Non-pigmented ciliary epithelial cell (primary cell): Measurements from ENCODE around the gene FAM107B.
A peak's percentile ranks its signal among the peaks of the same experiment; 100 is the strongest.
"Not testable (repeated sequence)": the region's sequence is repeated elsewhere in the genome, so short reads cannot be mapped to it uniquely, and the experiment has no call there.

Experiments
- DNase-seq: peaks from one replicate; pipeline ENCODE4 v3.0.0-alpha.2; 2010; ENCODE audit warnings: low read depth

FAM107B gene

DNA sequence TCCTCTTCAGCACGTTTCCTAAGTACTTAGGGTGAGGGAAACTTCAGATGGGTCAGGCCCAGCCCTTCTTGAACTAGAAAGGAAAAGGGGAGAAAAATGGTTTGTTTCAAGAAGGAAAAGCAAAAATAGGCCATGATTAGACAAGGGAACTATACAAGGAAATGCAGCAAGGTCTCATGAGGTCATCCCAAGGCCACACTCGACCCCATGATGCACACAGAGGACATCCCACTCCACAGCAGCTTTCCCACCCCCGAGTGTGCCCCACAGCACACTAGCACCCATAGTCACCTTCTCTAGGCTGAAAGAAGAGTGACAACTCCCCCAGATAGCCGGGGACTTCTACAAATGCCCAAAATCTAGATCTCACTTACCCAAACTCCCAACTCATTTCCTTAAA lies 173.4 kb downstream of the FAM107B start:
- DNase-seq, result no peak

DNA sequence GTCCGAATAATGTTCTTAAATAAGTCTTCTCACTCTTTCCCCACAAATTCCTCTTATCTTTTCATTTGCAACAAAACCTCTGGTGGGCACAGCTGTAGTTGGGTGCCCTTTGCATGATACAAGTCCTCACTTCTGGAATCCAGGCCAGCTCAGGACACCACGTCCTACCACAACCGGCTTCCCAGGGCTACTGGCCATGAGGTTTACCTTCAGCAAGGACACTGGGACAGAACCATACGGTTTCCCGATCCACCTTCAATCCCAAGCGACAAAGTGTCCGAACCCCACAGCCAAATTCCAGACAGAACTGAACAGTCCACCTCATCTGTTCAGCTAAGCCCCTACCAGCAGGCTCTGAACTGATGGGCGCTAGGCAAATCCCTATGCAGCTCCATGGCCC lies 174.6 kb downstream of the FAM107B start:
- no peak for DNase-seq

DNA sequence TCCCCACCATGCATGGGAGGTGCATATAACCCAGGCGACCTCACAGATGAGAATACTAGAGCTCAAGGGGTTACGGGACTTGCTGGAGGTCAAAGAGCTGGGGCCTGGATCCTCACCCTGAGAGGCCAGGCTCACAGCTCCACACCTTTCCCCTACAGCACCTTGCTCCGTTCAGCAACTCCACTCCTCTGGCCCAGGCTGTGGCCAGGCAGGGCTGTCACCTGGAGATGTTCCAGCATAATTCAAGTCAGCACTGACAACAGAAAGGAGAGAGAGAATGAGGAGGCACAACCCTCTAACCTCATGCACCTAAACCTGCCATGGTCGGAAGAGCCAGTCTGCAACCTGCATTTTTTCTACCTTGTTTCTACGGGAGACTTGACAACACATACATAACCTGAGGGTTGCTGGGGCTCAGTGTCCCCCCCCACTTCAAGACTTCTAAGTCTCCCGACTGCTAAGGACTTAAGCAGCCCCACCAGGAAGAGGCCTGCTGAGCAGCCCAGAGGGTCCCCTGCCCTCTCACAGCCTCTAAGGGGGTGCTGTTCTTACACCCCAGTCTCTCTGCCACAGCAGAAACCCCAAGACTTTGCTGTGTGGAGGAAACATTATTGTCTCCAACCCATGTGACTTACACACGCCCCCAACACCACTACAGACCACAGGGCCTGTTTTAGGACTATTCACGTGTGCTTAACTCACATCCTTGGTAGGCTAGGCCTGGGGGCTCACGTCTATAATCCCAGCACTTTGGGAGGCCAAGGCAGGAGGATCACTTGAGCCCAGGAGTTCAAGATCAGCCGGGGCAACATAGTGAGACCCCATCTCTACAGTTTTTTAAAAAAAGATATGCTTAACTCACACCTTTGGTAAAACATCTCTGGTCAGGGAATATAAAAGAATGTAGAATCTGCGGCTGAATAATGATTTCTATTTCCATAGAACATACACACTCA lies 175.6 kb downstream of the FAM107B start:
- DNase-seq, result no peak

DNA sequence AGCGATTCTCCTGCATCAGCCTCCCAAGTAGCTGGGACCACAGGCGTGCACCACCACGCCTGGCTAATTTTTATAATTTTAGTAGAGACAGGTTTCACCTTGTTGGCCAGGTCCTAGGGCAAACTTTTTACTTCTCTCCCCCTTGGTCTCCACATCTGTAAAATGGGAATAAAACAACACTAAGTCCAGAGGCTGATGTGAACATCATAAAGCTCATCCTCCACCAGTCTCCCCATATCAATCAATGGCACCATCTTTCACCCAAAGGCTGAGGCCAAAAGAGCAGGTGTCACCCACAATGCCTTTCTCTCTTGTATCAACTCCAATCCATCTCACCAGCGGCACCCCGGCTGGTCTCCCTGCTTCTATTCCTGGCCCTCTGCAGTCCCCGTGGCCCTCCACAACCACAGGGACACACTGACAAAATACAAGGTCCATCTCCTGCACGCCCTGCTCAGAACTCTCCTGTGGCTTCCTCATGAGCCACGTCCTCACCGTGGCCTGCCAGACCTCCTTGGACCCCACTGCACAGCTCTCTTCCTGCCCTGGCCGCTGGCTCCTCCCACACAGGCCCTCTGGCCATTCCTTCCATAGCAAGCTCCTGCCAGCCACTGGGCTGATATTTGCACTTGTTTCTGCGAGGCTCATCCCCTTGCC lies 179.0 kb downstream of the FAM107B start:
- no peak for DNase-seq

DNA sequence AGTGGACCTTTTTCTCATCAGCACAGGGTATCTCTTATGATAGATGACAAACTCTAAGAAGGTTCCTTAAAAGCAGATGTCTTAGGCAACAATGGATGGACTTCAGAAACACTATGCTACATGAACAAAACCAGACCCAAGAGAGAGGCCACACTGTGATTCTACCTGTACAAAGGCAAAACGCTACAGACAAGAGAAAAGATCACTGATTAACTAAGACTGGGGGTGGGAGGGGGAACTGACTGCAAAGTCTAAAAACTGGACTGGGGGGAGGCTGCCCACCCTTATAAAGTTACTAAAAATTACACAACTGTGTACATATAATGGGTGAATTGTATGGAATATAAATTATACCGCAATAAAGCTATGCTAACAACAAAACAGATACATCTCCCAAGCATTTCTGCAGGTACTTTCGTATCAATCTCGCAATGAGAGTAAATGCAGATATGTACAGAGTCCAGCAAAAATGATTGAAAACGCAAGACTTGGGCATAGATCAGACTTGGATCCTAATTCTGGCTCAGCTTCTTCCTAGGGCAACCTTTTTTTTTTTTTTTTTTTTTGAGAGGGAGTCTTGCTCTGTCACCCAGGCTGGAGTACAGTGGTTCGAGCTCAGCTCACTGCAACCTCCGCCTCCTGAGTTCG lies 179.7 kb downstream of the FAM107B start:
- no peak for DNase-seq

DNA sequence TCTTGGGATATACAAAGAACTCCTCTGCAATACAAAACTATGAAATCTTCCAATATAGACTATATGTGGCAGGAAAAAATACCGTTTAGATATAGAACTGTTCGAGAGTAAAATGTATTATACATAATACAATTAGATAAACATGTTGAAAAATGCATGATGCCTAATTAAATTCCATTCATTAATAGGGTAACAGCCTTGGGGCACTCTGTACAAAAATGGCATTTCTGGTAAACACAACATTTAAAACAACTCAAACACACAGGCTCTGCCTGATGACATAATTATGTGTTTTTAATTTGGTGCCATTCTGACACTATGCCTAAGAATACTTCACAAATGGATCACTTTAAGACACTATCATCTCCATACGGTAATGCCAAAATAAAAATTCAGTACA lies 180.9 kb downstream of the FAM107B start:
- no peak for DNase-seq

DNA sequence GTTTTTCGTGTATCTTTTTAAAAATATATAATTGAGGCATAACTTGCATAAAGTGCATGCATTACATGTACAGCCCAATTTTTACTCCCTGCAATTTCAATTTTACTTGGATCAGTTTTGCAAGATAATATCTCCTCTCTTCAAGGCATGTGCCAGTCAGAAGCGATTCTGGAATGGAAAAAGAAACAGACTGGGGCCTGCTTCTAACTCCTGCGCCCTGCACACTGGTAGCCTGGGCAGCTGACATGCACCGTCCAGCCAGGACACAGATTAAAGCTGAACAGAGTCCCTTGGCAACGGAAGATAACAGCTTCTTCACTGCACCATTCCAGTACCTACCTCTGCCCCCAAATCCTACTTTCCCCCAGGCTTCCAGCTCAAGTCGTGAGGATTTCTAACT lies 182.1 kb downstream of the FAM107B start:
- no peak for DNase-seq

DNA sequence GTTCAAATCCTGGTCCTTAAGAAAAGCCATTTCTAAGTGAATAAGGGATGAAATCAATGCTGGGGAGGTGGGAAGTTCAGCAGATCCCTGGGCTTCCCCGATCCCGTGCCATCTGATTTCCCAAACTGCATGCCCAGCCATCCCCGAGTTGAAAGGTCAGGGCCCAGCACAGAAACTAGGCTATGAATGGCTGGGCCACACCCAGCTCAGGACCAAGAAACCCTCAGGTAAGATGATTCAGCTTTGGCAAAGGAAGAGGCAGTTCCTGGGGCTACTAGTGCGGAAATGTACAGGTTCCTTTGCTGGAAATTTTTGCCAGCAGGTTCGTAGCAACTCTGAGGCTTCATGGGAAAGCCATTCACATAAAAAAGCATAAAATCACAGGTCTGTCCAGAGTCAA lies 182.7 kb downstream of the FAM107B start:
- no peak for DNase-seq

DNA sequence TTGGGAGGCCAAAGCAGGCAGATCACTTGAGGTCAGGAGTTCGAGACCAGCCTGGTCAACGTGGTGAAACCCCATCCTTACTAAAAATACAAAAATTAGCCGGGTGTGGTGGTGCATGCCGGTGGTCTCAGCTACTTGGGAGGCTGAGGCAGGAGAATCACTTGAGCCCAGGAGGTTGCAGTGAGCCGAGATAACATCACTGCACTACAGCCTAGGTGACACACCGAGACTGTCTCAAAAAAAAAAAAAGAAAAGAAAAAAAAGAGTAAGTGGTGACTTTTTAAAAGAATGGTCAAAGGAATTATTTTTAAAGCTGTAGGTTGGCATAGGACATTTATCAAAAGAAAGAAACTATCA lies 185.8 kb downstream of the FAM107B start:
- DNase-seq, result not testable (repeated sequence)

DNA sequence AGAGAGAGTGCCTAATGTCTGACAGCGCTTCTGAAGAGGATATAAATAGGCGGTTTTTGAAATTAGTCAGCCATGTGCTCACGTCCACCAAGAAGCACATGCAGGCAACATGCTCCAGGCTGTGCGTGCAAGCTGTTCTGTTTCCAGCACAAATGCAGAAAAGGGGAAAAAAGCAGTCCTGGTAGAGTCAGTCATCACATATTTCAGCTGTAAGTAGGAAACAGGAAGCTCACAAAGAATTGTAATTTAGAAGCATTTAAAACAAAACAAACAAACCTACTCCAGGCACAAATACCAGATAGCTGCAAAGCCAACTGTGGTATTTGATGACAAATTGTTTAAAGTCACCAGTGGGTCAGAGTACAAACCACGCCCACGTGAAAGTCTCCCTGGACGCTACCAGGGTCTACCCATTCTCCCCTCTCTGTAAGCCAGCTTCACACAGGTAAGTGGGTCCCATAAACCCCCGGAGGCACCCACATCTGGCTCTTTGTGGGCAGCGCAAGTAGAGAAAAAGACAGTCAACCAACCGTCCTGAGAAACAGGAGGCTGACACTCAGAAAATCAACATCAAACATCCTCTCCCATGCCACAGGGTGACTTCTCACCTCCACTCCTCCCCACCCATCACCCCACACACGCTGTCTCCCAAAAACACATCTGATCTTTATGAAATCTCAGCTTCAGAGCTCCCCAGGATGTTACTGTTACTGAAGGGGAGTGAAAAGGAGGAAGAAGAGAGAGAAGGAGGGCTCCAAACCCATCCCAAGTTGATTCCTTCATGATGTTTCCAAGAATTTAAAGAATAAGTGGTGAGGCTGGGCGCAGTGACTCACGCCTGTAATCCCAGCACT lies 186.4 kb downstream of the FAM107B start:
- DNase-seq, result peak; percentile 89

DNA sequence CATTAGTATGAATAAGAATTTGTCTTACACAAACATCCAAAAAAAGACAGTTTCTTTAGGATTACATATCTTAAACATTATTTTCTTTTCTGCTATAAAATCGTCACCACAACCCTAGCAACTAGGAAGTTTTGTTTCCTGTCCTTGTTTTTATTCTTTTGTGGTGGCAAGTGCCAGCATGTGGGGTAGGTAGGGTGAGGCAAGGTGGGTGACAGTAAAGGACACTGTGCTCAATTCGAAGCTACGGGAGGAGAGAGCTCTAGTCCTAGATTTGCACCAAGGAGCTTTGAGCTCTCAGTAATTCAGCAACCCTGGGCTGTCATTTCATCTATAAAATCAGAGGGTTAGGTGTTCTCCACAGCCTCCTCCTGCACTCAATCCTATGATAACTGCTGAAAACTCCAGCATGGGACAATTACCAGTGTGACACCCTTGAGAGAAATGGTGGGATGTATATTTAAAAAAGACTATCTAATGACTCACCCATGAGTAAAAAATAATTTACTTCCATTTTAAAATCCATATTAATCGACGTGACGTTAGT lies 187.1 kb downstream of the FAM107B start:
- DNase-seq, result no peak

DNA sequence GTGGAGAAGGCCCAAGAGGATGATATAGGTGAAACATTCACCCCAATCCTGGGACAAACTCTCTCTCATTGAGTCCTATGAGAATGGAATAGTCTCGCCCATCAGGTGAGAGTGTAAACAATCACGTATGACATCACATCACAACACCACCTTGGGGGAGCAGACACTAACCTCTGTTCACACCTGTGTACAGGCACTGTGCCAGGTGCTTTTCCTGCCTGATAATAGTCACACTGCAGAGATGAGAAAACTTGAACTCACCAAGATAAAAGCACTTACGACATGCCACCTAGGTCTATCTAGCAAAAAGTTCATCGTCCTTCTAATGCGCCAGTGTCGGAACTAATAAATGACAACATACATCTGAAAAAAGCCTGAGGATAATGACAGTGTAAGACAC lies 187.8 kb downstream of the FAM107B start:
- DNase-seq, result no peak

DNA sequence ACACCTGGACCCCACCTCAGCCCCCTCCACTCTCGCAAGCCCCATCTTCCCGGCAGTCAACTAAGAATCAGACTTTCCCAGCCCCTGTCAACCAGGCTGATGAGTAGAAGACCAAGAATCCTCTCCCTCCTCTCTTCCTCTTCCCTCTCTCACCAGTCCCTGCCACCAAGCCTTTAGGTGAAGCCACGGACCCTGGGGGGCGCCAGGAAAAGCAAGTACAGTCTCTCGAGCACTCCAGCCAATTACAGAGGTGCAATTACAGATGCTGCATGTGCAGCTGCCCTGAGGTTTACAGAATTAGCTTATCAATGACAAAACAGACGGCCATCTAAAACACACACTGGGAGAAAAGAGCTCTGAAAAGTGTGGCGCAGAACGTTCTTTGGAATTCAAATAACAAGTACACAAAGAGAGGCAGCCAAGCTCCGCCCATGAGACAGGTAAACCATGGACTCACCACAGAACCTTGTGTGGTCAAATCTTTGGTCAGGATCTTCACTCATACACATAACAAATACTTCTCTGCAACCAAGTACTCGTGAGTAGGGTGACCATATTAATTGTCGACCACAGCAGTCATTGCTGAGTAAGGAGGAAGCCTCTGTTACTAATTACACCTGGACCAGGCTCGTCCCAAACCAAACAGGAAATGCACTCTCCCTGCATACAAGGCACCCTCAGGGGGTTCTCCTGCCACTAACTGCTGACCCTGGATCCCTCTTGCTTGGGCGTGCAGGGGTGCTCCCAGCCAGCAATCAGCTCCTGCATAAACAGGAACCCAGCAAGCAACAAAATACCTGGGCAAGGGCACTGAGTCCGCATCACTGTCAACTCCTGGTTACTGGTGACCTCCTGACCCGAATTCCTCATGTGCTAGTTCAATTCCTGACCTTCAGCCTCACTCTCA lies 189.2 kb downstream of the FAM107B start:
- no peak for DNase-seq

DNA sequence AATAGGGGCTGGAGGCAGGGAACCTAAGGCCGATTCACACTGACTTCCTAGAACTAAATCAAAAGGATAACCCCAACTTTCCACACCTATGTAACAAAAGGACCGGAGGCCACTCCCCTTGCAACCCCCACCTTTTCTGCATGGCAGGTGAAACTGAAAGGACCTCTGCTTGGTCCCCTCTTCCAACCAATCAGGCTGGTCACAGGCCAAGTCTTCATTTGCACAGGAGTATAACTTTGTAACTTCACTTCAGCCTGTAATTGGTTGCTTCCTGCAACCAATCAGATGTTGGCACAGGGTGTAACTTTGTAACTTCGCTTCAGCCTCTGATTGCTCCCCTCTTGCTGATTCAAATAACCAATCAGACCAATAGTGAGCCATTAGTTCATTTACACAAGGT lies 190.0 kb downstream of the FAM107B start:
- no peak for DNase-seq

DNA sequence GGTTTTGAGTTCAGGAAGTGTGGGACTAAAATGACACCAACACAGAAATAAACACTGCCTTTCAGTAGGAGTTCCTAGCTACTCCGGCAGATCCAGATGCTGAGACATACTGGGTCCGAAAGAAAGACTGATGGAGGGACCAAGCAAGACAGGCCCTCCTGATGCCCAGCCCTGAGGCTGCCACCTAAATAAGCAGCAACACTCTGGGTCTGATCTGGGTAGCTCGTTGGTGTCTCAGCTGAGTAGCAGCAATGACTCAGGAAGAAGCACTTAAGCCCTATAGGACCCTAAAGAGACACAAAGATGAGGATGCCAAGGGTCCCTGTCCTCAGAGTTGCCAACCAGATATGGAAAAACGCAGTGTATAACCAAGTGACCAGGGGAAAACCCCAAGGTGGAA lies 190.7 kb downstream of the FAM107B start:
- DNase-seq, result no peak

DNA sequence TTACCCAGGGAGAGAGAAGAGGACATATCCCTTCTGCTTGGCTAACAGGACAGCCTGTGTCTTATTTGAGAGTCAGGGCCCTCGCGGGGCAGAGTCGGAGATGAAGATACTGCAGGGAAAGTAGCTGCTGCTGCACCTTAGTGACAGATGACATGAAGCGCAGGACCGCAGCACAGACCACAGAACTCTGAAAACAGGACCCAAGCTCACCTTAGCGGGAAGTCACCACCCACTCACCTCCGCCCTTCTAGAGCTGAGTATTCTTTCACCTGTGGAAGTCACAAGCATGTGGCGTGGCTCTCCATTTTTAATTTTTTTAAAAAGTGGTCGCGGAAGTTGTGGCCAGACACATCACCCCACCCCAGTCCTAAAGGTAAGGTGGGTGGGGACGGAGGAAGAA lies 191.4 kb downstream of the FAM107B start:
- no peak for DNase-seq

DNA sequence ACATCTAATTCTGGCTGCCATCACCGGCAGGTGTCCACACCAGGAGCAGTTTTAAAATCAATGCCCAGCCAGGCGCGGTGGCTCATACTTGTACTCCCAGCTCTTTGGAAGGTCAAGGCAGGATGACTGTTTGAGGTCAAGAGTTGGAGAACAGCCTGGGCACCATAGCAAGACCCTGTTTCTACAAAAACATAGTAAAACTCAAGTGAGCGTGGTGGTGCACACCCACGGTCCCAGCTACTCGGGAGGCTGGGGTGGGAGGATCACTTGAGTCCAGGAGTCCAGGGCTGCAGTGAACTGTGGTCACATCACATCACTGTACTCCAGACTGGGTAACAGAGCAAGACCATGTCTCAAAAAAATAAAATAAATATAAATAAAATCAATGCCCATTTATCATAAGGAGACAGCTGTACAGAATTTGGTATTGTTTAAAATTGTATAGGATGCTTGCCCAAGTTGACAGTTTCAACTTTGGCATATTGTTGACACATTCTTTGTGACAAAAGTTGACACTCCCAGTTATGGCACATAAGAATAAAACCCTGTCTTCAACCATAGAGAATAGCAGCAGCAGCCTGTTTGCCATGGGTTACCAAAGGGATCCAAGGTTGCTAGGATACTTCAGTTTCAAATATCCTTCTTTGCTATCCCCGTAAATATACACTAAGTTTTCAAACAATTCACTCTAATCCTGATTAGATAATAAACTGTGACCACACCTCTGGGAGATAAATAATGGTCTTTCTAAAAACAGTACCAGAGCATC lies 193.0 kb downstream of the FAM107B start:
- no peak for DNase-seq

DNA sequence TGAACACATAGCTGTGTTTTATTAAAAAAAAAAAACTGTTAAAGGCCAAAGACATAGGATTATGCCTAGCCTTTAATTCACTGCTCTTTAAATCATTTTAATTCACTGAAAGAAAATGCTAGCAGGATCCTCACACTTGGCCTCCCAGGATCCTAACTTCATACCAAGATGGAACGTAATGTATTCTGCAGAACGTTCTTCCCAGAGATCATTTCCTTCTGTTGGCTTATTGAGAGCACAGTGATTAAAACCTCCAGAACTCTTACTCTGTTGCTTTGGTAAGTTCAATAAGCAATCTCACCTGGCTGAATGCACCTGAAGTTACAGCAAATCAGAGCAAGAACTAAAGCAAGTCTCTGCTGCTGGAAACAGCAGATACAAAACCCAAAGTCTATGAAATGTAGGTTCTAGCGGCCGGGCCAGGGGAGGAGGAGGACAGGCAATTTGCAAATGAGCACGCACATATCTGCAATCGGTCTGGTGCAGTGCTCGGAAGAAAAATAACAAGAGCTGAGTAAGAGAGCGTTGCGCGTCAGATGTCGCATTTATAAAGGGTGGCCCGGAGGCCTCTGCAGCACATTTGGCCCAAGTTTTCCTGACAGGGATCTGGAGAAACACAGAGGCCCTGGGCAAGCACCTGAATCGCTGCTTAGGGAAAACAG lies 193.9 kb downstream of the FAM107B start:
- DNase-seq, result no peak

DNA sequence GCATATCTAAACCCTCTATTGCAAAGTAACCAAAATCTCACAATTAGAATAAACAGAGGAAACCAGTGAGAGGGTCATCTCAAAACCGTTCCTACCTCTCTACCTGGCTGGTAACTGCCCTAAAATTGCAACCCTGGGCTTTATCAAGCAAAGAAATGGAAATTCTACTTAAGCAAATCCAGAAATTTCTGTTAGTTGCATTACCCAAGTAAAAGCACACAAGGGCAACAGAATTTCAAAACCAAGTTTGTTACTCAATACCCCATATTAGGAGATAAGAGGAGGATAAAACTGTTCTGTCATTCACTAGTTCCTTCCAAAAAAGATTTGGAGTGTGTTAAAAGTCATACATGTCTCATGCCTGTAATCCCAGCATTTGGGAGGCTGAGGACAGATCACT lies 195.3 kb downstream of the FAM107B start:
- no peak for DNase-seq
